Keratinocyte (primary cell): Measurements from ENCODE around the gene CD59. TPM values are rescaled to one million over a fixed set of nuclear protein-coding genes. Genes with fewer than 3 reads are reported as not detected.

Experiments
- DNase-seq: peaks from one replicate; pipeline ENCODE4 v3.0.0-alpha.2; 2011; ENCODE audit warnings: low read depth, missing footprints, low spot score
- FAIRE-seq: peaks from 2 replicates; lab custom pipeline; 2011; peaks lifted over from hg19 to GRCh38; lab: Jason Lieb, UNC
- H2AFZ ChIP-seq: 2 replicates; pipeline ENCODE4 v1.6.0; 2012; ENCODE audit warnings: low read length, control low read depth, inconsistent platforms; ENCODE audit not compliant: control insufficient read depth
- H3K27ac ChIP-seq: 2 replicates; pipeline ENCODE4 v1.5.1; 2011; ENCODE audit warnings: low read length; ENCODE audit not compliant: control insufficient read depth, insufficient read depth
- H3K27me3 ChIP-seq: 3 replicates; pipeline ENCODE4 v1.6.0; 2011; ENCODE audit warnings: low read length; ENCODE audit not compliant: control insufficient read depth, insufficient read depth; ENCODE audit errors: extremely low read depth
- H3K36me3 ChIP-seq, 2 experiments: 2 replicates in 1 of 2; 3 replicates in 1 of 2; pipeline ENCODE4 v1.5.1; 2011; ENCODE audit warnings: low read length in 2 of 2, mild to moderate bottlenecking in 1 of 2; ENCODE audit not compliant: control insufficient read depth in 2 of 2, insufficient read depth in 2 of 2; ENCODE audit errors: extremely low read depth in 1 of 2
- H3K4me1 ChIP-seq: 3 replicates; pipeline ENCODE4 v1.5.1; 2011; ENCODE audit warnings: low read length; ENCODE audit not compliant: control insufficient read depth, insufficient read depth; ENCODE audit errors: extremely low read depth
- H3K4me2 ChIP-seq: 3 replicates; pipeline ENCODE4 v1.6.0; 2011; ENCODE audit warnings: low read depth, low read length; ENCODE audit not compliant: control insufficient read depth, insufficient read depth; ENCODE audit errors: extremely low read depth
- H3K4me3 ChIP-seq, 3 experiments: fragments of 200-600 bp in 1 of 3; sonication (generic) in 1 of 3; 2 replicates in 2 of 3; 3 replicates in 1 of 3; pipeline ENCODE4 v1.5.1; 2011 to 2016; ENCODE audit warnings: low read length in 3 of 3, mild to moderate bottlenecking in 3 of 3, control low read depth in 2 of 3, inconsistent platforms in 1 of 3, low read depth in 1 of 3, mixed read lengths in 1 of 3, mixed run types in 1 of 3, moderate library complexity in 1 of 3; ENCODE audit not compliant: control insufficient read depth in 2 of 3, insufficient read depth in 2 of 3; ENCODE audit errors: extremely low read depth in 1 of 3
- H3K79me2 ChIP-seq: 2 replicates; pipeline ENCODE4 v1.6.0; 2012; ENCODE audit warnings: low read length; ENCODE audit not compliant: control insufficient read depth, insufficient read depth
- H3K9ac ChIP-seq: 3 replicates; pipeline ENCODE4 v1.6.0; 2011; ENCODE audit warnings: low read length; ENCODE audit not compliant: control insufficient read depth, insufficient read depth; ENCODE audit errors: extremely low read depth
- H3K9me1 ChIP-seq: 3 replicates; pipeline ENCODE4 v1.6.0; 2011; ENCODE audit warnings: low read length; ENCODE audit not compliant: control insufficient read depth, insufficient read depth; ENCODE audit errors: extremely low read depth
- H3K9me3 ChIP-seq: 2 replicates; pipeline ENCODE4 v1.5.1; 2012; ENCODE audit warnings: low read depth, low read length; ENCODE audit not compliant: control insufficient read depth
- H4K20me1 ChIP-seq: 3 replicates; pipeline ENCODE4 v1.6.0; 2011; ENCODE audit warnings: low read length; ENCODE audit not compliant: control insufficient read depth, insufficient read depth; ENCODE audit errors: extremely low read depth
- EZH2 ChIP-seq: IDR thresholded peaks from one replicate; pipeline ENCODE4 v1.6.1; 2012; ENCODE audit warnings: inconsistent platforms, mild to moderate bottlenecking, low read length, moderate library complexity
- dilution Hi-C: fragments of 300-500 bp; cut with MboI; formaldehyde crosslinking; loops from one replicate; pipeline ENCODE4 v1.7.0; 2020; ENCODE audit warnings: low sequenced_read_pairs; ENCODE audit not compliant: extremely low pct_ligation_motif_present
- polyA plus RNA-seq, 5 experiments: library from polyadenylated mRNA; depleted of rRNA in 3 of 5; stranded (reverse) in 3 of 5; stranded (forward) in 1 of 5; unstranded in 1 of 5; fragments of >200 nt; gene quantifications; 1 replicate in 1 of 5; 2 replicates in 3 of 5; 3 replicates in 1 of 5; pipeline versions ENCODE4 v1.2.1 to v1.2.3, GENCODE V29; 2011 to 2012; ENCODE audit warnings: missing spikeins in 2 of 5, low read depth in 1 of 5, low replicate concordance in 1 of 5
- TF ChIP-seq, protein P1 (sequence below), 3 experiments: IDR thresholded peaks in 1 of 3; conservative IDR thresholded peaks in 1 of 3; optimal IDR thresholded peaks in 1 of 3; 2 replicates in 2 of 3; 3 replicates in 1 of 3; pipeline versions ENCODE3 to v1.5.1; 2011; ENCODE audit warnings: low read length in 3 of 3, mild to moderate bottlenecking in 3 of 3, moderate library complexity in 2 of 3, control low read depth in 1 of 3, inconsistent platforms in 1 of 3; ENCODE audit not compliant: insufficient read depth in 2 of 3; ENCODE audit errors: extremely low read depth in 1 of 3

Gene CD59
- polyA plus RNA-seq, 1 donor (not counting 4 experiments of a cell fraction or from before 2014, with no cell fraction given): 1,349 TPM

DNA sequence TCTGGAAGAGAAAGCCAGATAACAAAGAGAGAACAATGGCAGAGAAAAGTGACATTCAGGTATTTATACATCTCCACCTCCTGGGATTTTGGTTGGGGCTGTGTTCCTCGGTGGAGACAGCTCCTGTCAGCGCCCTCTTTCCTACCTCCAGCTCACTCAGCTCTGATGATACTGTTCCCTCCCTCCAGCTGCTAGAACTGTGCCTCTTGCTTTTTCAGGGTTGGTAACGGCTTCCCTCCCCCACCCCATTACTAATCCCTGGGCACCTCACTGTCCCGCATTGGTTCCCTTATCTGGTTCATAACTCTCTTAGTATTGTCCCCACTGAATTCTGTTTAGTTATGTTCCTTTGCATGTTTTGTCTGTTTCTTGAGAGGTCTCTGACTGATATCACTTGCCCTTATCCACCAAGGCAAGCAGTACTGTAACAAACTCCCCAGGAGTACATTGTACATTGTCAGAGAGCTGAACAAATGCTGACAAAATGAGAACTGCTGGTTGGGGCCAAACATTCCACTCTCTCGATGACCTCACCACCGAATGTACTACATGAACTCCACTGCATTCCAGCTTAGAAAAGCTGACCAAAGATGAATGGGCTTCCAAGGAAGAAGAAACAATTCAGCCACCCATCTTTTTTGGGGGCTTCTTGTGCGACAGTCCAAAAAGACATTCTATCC, 43.8 kb upstream of the CD59 start:
- H3K9ac ChIP-seq: no peak overlapping the region
- no peak overlapping the region for H3K4me2 ChIP-seq
- H3K27me3 ChIP-seq: no peaks in the 10 kb centered on the region
- no peaks in the 10 kb centered on the region for H3K36me3 ChIP-seq
- no peak overlapping the region for H2AFZ ChIP-seq
- DNase-seq (no peak), FAIRE-seq (no peak)
- H3K79me2 ChIP-seq: no peaks in the 10 kb centered on the region
- no peak overlapping the region for H3K4me3 ChIP-seq
- H3K9me1 ChIP-seq: no peaks in the 10 kb centered on the region
- H3K9me3 ChIP-seq: no peaks in the 10 kb centered on the region
- H3K27ac ChIP-seq: no peak overlapping the region
- TF ChIP-seq EZH2: no peak
- TF ChIP-seq, protein P1, sequence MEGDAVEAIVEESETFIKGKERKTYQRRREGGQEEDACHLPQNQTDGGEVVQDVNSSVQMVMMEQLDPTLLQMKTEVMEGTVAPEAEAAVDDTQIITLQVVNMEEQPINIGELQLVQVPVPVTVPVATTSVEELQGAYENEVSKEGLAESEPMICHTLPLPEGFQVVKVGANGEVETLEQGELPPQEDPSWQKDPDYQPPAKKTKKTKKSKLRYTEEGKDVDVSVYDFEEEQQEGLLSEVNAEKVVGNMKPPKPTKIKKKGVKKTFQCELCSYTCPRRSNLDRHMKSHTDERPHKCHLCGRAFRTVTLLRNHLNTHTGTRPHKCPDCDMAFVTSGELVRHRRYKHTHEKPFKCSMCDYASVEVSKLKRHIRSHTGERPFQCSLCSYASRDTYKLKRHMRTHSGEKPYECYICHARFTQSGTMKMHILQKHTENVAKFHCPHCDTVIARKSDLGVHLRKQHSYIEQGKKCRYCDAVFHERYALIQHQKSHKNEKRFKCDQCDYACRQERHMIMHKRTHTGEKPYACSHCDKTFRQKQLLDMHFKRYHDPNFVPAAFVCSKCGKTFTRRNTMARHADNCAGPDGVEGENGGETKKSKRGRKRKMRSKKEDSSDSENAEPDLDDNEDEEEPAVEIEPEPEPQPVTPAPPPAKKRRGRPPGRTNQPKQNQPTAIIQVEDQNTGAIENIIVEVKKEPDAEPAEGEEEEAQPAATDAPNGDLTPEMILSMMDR (optimal IDR thresholded peaks at IDR 0.05 in 1 of 3, IDR thresholded peaks at IDR 0.05 in 1 of 3, conservative IDR thresholded peaks at IDR 0.05 in 1 of 3; ENCODE audit: extremely low read depth in 1 of 3, insufficient read depth in 2 of 3, low read length in 3 of 3): no peak
- dilution Hi-C loops: no loop called here
- peaks cover 12% of the 10 kb centered on the region for H3K4me1 ChIP-seq
- H4K20me1 ChIP-seq: no peaks in the 10 kb centered on the region

DNA sequence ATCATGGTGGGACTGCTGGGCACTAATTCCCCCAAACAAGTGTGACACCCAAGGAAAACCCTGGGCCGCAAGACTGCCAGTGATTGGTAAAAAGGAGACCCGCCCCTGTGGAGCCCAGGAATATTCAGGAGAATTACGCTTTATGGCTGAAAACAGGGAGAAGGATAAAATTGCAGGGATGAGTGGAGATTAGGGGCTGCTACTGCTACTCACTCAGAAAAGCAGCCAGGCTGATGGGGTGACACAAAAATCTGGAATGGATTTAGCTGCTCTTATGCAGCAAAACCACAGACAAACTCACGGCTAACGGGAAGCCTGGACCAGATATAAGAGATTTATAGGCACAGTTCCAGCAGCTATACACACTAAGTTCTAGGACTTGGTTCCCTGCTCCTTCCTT, 42.5 kb upstream of the CD59 start:
- no peaks in the 10 kb centered on the region for H3K9me1 ChIP-seq
- H3K9ac ChIP-seq: no peak overlapping the region
- no peak overlapping the region for H3K4me3 ChIP-seq
- DNase-seq: no peak
- TF ChIP-seq EZH2: no peak
- TF ChIP-seq, protein P1 (optimal IDR thresholded peaks at IDR 0.05 in 1 of 3, IDR thresholded peaks at IDR 0.05 in 1 of 3, conservative IDR thresholded peaks at IDR 0.05 in 1 of 3; ENCODE audit: extremely low read depth in 1 of 3, insufficient read depth in 2 of 3, low read length in 3 of 3): no peak
- H2AFZ ChIP-seq: no peak overlapping the region
- no peaks in the 10 kb centered on the region for H3K9me3 ChIP-seq
- H3K27me3 ChIP-seq: no peaks in the 10 kb centered on the region
- peaks cover 16% of the 10 kb centered on the region for H3K4me1 ChIP-seq
- H3K4me2 ChIP-seq: no peak overlapping the region
- H4K20me1 ChIP-seq: no peaks in the 10 kb centered on the region
- no peak for FAIRE-seq
- dilution Hi-C loops: no loop called here
- H3K27ac ChIP-seq: no peak overlapping the region
- peaks cover 5% of the 10 kb centered on the region for H3K79me2 ChIP-seq
- H3K36me3 ChIP-seq: no peaks in the 10 kb centered on the region
